HG02973 (cell line): ENCODE measurements around the gene ANKRD63.

Experiments used
- ATAC-seq: cut with Tn5 transposase; IDR thresholded peaks from one replicate; pipeline ENCODE4 v1.9.1; 2021; ENCODE audit warnings: moderate library complexity; ENCODE audit not compliant: unreplicated experiment

The ANKRD63 gene

DNA sequence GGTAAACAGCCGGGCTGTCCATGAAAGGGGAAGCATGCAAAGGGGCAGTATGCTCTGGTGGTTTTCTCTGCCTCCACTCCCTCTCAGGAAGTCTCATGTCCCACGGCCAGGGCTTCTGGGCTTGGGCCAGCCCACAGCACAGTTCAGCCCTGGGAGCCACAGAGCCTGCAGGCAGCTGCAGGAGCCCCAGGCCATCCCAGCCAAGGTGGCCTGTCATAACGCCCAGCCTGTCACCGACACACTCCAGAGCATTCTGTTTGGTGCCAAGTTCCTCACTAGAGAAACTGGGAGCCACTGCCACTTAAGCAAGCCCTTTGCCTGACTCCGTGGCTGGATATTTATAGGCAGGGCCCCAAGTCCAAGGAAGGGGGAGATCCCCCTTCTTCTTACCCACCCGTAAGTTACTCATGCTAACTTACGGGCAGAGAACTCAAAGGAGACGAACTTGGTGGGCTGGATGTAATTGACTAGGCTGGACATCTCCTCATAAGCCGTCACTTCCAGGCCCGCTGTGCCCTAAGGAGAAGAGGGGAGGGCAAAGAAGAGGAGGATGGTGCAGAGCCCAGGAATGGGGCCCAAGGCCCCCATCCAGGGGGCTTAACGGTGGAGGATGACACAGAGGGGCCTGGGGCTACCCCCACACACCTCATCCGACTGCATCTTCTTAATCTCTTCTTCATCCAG lies 13.2 kb upstream of the ANKRD63 start:
- no peak for ATAC-seq

DNA sequence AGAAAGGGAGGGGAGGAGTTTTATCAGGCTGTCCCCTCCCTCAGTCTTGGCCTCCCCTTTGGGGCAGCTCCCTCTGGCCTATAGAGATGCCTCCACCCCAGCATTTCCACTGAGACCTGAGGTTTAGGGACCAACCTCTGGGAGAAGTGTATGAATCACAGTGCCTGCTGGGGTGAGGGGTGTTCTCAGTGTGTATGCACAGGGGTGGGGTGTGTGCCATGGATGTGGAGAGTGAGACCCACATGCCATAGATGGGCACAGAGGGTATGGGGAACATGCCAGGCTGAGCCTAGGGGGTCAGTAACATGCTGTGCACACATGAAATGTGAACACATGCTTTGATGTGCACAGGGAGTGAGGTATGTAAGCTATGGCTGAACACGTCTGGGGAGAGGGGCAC lies 12.4 kb upstream of the ANKRD63 start:
- ATAC-seq: no peak

DNA sequence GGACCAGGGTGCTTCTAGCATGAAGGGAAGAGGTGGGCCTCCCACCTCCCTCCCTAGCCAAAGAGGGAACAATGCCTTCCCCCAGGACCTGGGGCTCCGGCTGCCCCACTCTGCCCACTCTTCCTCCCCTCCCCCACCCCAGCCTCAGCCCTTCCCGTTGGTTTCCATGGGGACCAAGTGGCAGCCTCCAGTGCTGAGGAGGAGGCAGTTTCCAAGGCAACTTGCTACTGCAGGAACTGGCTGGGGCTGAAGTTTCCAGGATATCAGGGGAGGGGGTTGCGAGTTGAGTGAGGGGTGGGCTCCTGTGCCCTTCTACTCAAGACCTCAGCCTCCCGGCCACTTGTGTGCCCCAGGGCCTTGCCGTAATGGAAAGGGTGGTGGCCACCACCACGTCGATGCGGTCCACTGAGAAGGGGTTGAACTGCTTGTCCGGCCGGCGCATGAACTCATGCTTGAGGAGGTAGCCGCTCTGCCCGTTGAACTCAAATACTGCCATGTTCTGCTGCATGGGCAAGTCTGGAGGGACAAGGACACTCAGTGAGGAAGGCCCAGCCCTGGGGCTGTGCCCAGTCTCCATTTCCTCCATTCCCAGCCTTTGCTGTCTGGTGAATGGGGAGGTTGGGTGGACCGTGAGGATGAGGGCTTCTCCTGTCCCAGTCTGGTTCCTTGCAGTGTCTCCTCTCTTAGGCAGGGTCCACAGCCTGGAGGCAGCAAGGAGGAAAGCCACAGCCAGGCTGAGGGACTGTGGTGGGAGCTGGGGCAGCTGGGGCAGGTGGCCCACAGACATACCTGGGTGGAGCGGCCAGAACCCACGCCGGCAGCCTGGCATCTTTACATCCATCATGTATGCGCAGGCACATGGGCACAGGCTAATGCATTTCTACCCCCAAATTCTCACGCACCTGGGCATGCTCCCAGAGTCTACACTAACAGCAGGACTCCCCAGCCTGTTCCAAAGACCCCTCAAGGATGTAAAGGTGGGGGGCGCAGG lies 11.3 kb upstream of the ANKRD63 start:
- no peak for ATAC-seq

DNA sequence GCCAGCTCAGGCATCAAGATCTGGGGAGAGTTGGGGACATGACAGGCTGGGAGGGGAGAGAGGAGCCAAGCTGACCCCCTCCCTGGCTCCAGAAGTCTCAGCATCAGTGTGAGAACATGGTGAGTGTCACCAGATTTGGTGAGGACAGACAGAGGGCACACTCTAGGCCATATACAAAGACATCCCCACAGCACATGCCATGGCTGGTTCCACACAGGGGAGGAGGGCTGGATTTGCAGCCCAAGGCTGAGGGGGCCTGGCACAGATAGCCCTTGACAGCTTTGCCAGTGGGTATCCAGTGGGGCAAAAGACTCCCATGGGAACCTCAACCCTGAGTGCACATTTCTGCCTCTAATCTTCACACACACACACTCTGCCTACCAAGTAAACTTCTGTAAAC lies 10.1 kb upstream of the ANKRD63 start:
- no peak for ATAC-seq

DNA sequence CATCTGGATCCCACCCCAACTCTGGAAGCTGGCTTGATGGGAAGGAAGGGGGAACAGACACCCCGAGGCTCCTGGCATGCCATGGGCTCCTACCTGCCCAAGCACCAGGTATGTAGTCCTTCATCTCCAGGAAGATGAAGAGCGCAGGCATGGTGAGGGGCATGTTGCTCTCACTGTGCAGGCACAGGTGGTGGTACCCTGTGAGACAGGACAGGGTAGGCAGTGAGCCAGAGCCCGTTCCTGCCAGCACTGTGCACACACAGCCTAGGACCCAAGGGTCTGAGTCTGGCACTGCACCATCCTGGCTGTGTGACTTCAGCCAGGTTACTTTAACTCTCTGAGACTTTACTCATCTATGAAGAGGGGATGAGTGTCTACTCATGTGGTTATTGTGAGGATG lies 9.4 kb upstream of the ANKRD63 start:
- ATAC-seq: no peak

DNA sequence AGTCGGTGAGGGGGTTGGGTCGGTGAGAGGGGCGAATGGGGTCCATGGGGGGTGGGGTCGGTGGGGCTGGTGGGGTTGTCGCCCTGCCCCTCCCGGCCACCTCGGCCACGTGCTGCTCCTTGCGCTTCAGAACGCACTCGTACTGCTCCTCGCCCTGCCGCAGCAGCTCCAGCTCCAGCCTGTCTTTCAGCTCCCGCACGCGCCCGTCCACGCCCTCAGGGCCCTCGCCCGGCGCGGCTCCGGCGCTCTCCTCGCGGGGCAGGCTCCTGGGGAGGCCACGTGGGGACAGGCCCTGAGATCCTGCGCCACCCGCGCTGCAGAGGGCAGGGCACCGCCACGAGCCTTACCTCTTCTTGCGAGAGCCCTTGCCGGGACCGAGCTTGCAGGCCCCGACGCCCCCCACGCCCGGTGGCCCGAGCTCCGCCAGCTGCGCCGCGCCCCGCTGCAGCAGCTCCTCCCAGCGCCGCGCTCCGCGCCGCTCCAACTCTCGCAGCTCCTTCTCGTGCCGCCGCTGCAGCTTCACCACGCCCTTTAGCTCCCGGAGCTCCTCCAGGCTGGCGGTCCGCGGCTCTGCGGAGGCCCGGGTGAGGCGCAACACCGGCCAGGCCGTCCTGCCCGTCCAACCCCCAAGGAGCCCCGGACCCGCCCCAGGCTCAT lies 8.2 kb upstream of the ANKRD63 start:
- ATAC-seq: no peak

DNA sequence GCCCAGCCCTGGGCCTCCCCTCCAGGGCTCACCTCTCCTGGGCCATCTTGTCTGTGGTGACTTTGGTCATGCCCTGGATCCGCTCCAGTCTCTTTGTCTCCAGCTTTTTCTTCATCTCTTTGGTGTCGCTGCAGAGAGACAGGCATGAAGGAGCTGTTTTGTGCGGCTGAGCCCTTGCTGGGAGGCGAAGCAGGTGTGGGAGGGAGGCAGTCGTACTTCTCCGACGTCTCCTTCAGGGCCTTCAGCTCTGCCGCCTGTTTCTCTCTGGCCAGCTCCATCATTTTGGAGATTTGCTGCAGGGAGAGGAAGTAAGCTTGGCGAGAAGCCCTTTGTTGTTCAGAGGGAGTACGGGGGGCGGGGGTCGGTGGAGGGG lies 7.7 kb upstream of the ANKRD63 start:
- no peak for ATAC-seq

DNA sequence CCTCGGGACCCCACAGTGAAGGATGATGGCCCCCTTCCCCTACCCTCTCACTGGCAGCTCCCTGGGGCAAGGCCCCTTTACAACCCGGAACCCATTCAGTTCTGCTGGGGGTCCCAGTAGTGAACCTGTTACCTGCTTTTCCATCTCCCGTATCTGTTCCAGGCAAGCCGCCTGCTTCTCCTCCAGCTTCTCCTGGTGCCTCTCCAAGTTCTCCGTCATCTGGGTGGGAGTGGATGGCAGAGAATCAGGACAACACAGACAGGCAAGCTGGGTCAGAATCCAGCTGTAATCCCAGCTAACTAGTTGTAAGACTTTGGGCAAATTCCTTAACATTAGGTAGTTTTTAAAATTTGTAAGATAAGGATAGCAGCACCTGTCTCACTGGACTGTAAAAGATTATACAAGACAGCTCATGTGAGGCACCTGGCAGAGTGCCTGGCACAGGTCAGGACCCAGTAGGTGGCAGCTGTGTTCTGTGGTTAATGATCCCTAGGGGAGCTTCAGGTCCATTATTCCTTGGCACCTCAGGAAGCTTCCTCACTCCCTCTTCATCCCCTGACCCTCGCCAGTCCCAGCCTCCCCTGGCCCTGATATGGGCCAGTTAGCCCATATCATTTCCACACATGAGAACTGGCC lies 6.4 kb upstream of the ANKRD63 start:
- no peak for ATAC-seq

DNA sequence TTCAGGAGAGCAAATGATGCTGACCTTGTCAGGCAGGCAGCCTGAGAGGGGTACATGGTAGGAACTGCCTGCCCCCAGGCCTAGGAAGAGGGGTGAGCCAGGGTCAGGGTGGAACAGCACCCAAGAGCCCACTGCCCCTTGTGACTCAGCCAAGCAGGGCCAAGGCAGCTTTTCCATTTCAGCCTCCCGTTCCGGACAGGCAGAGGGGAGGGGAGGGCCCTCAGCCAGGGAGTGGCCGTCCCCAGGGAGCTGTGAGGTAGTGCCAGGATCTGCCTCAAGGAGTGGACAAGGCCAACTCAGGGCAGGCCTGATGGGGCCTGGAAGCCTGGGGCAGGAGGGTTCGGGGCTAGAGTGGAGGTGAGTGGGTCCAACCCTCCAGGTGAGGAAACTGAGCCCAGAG lies 5.1 kb upstream of the ANKRD63 start:
- no peak for ATAC-seq

DNA sequence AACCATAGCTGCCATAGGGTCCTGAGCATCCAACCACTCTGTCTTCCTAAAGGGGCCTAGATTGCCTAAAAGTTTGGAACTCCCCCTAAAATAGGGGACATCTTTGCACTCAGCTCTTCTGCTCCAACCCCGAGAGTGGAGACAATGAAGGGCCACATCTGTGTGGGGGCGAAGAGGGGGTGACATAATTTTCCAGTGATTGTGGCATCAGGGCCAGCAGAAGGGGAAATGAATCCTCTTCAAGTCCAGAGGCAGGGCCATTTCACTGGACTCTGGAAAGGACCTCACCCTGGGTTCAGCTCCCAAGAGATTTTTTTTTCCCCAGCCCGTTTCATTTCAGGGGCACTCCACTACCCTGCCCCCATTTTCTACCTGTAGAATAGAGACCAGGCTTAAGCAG lies 4.6 kb upstream of the ANKRD63 start:
- no peak for ATAC-seq

DNA sequence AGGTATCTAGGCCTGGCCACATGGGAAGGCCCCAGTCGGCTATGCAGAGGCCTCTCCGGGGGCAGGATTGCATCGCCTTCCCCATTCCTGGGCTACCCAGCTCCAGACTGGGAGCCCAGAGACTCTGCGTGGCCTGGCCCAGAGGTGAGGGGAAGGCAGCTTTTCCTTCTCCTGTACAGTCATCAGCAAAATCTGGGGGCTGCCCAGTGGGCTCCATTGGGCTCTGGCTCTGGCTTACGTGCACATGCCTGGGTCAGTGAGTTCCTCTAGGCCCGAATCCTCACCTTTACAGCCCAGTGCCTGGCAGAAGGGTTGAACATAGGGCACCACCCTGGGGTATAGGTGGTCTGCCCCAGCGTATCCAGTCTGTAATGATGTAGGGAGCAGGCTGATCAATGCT lies 3.9 kb upstream of the ANKRD63 start:
- ATAC-seq: no peak

DNA sequence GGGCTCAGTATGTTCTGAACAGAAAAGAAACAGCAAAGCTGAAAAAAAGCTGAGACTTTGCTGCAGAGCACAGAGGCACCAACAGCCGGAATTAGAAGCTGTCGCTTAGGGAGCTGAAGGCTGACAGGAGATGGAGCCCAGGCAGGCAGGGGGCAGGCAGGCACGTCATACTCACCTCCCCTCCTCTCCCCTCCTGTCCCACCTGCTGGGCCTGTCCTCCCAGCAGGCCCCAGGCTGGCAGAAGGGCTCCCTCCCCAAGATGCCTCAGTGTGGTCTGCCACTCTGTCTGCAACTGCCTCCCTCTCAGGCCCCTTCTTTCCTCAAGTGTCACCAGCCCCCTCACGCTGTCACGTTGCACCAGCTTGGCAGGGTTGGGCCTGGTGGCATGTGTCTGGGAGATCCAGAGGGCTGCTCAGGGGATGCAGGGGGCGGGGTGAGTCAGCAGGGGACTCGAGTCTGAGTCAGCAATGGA lies 3.2 kb upstream of the ANKRD63 start:
- no peak for ATAC-seq

DNA sequence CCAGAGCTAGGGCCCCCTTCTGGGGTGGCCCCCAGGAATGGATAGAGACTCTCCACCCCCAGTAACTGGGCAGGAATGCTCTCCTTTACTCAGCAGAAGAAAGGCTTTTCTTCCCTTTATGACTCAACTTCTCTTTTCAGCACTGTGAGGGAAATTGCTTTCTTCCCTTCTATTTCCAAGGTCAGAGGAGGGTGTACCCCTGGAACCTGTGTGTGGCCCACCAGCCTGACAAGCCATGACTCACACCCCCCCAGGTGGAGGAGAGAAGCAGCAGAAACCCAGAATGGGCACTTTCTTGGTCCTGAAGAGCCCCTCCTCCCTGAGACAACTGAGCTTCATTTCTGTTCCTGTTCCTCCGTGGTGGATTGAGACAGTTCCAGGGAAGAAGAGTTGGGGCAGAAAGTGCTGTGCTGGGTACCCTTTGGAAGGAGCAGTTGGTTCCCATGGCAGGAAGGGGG lies 2.7 kb upstream of the ANKRD63 start:
- no peak for ATAC-seq

DNA sequence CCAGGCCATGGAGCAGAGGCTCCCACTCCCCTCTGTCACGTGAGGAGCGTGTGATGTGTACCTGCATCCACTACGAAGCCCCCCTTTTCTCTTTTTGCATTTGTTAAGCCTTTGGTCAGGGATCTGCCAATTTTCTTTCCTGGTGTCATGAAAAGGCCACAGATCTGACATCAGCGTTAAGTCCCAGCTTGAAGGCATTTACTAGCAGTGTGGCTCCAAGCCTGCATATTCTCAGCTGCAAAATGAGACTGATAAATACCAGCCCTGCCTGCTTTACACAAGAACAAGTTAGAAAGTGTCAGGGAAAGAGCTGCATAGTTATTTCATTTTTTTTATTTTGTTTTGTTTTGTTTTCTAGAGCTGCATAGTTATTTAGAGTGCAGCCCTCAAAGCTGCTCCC lies 2.3 kb upstream of the ANKRD63 start:
- ATAC-seq: no peak

DNA sequence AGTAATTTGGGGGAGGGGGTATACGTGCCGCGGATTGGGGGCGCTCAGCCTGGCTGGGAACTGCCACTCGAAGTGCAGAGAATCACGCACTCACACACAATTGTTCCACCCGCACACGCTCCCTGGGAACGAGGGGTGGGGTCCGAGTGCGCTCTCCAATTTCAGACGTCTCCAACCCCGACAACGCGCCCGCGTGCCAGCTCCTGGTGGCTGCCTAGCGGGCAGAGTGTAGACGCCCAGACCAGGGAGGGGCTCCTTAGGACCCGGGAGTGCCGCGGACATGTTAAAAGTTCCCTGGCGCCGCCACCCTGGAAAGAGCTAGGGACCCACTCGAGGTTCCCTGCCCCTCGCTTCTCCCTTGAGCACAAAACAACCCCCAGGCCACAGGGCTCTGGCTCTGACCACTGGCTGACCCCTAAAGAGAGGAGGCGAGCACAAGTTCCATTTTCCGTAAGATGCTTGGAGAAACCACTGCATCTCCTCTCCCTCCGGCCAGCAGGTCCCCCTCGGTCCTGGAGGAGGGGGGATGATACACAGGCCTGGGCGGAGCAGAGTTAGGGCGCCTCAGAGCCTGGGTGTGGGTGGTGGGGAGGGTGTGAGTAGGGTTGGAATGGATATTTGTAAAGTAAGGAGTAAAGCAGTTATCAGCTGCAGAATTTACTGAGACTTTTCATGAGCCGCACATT lies 894 bp upstream of the ANKRD63 start:
- ATAC-seq: no peak

DNA sequence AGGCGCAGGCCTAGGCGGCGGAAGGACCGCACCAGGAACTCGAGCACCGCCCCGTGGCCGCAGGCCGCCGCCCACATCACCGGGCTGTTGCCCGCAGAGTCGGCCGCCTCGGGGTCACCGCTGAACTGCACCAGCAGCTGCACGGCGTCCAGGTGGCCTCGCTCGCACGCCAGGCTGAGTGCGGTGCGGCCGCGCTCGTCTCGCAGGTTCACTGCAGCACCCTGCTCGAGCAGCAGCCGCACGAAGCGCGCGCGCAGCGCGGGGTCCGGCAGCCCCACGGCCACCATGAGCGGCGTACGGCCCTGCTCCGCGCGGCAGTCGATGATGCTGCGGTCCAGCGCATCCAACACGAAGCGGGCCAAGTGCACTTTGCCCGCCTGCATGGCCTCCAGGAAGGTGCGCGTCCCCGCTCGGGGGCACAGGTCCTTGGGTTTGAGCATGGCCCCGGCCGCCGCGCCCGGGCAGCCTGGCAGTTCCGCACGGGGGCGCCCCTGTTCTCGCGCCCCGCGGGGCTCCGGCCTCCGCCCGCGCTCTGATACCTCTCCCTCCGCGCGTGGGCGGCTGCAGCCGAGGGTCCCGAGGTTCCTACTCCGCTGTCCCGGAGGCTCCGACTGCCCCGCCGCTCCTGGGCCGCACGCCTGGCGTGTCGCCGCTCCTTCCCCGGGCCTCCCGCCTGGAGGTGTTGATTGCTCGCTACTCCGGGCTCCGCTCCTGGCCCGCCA lies 556 bp downstream of the ANKRD63 start:
- ATAC-seq: no peak

DNA sequence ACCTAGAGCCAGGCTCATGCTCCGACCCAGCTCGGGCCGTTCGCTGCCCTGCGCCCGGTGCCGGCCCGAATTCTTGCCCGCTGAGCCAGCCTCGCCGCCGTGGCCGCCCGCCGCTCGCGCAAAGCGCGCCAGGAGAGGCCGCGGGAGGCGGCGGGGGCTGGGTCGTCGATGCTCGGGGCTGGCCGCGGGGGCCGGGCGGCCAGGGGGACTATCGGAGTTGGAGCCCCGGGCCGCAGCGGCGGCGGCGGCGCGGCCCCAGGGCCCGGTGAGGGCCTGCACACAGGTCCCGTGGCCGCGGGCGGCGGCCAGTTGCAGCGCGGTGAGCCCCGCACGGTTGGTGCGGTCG lies 1.1 kb downstream of the ANKRD63 start:
- no peak for ATAC-seq

DNA sequence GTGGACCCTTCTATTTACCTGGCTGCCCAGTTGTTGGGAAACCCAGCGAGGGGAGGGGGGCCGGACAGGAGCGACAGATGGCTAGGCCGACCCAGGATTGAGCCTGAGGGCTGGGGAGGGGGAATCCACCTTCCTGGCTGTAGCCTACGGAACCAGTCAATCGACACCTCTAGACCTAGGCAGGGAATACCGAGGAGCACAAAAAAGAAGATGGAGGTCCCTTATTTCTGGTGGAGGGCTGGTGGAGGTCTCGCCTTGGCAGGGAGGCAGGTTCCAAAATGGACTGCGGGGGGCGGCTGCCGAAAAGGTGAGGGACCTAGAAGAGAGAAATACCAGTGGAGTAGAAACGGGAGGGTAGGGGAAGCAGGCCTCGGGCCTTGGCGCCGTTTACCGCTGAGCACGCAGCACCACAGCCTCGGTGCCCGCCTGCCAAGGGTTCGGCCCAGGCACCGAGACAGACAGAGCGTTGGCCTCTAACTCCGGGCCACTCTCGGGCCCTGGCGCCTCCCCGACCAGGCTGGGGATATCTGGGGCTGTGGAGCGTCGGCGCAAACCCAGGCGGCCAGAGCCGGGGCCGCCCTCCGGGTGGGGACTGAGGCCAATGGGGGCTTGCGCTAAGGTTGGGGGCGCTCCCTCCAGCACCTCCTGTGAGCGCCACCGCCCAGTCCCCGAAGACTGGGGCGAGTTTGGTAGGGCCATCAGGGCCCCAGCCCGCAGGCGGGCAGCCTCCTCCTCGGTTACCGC lies 1.6 kb downstream of the ANKRD63 start:
- no peak for ATAC-seq
